GM23248 (cell line): ENCODE measurements around the gene NACC2. TPM values are rescaled to one million over a fixed set of nuclear protein-coding genes. Genes with fewer than 3 reads are reported as not detected.

Experiments
- DNase-seq: peaks from one replicate; pipeline ENCODE4 v3.0.0-alpha.2; 2015
- H2AFZ ChIP-seq: fragments of 200-600 bp; sonication (generic); 2 replicates; pipeline ENCODE4 v1.6.1; 2016; ENCODE audit warnings: antibody characterized with exemption
- H3F3A ChIP-seq: fragments of 200-600 bp; sonication (generic); 2 replicates; pipeline ENCODE4 v1.6.1; 2016; ENCODE audit warnings: mild to moderate bottlenecking, antibody characterized with exemption, mixed run types; ENCODE audit not compliant: insufficient read depth
- H3K27ac ChIP-seq: fragments of 200-600 bp; sonication (generic); 2 replicates; pipeline ENCODE4 v1.5.1; 2016; ENCODE audit warnings: mild to moderate bottlenecking
- H3K27me3 ChIP-seq: fragments of 200-600 bp; sonication (generic); replicated peaks from 2 replicates; pipeline ENCODE4 v1.6.1; 2016; ENCODE audit warnings: mild to moderate bottlenecking; ENCODE audit not compliant: insufficient read depth
- H3K36me3 ChIP-seq: fragments of 200-600 bp; sonication (generic); 2 replicates; pipeline ENCODE4 v1.6.1; 2016; ENCODE audit warnings: low read depth, mild to moderate bottlenecking
- H3K4me1 ChIP-seq: fragments of 200-600 bp; sonication (generic); 2 replicates; pipeline ENCODE4 v1.6.1; 2016; ENCODE audit warnings: mild to moderate bottlenecking; ENCODE audit not compliant: insufficient read depth
- H3K4me2 ChIP-seq: fragments of 200-600 bp; sonication (generic); one replicate; pipeline ENCODE4 v1.6.1; 2016; ENCODE audit warnings: mild to moderate bottlenecking; ENCODE audit not compliant: unreplicated experiment
- H3K4me3 ChIP-seq: fragments of 200-600 bp; sonication (generic); 2 replicates; pipeline ENCODE4 v1.5.1; 2016; ENCODE audit warnings: mild to moderate bottlenecking
- H3K79me2 ChIP-seq: fragments of 200-600 bp; sonication (generic); 2 replicates; pipeline ENCODE4 v1.6.1; 2016; ENCODE audit warnings: mild to moderate bottlenecking; ENCODE audit not compliant: insufficient read depth
- H3K9ac ChIP-seq: fragments of 200-600 bp; sonication (generic); 2 replicates; pipeline ENCODE4 v1.6.1; 2016; ENCODE audit warnings: mild to moderate bottlenecking
- H3K9me2 ChIP-seq: fragments of 200-600 bp; sonication (generic); 2 replicates; pipeline ENCODE4 v1.6.1; 2016; ENCODE audit warnings: mixed run types, mild to moderate bottlenecking, moderate library complexity; ENCODE audit not compliant: insufficient read depth
- H3K9me3 ChIP-seq: fragments of 200-600 bp; sonication (generic); one replicate; pipeline ENCODE4 v1.6.1; 2017; ENCODE audit warnings: low read depth
- H4K20me1 ChIP-seq: fragments of 200-600 bp; sonication (generic); 2 replicates; pipeline ENCODE4 v1.6.0; 2016; ENCODE audit not compliant: insufficient read depth
- EZH2 ChIP-seq: fragments of 200-600 bp; sonication (generic); IDR thresholded peaks from 2 replicates; pipeline ENCODE4 v1.6.1; 2018; ENCODE audit warnings: antibody characterized with exemption, mild to moderate bottlenecking; ENCODE audit not compliant: insufficient read depth, poor library complexity, severe bottlenecking
- EZH2phosphoT487 ChIP-seq: fragments of 200-600 bp; sonication (generic); IDR thresholded peaks from 2 replicates; pipeline ENCODE4 v1.6.1; 2018; ENCODE audit warnings: antibody characterized with exemption, moderate library complexity, mild to moderate bottlenecking, low read depth; ENCODE audit not compliant: insufficient read depth
- WGBS, 2 experiments: methylation state at CpG; one replicate each; pipeline ENCODE4 v1.1.6; 2015 to 2017; ENCODE audit warnings: low lambda C conversion rate in 2 of 2, low coverage in 1 of 2; ENCODE audit errors: missing lambda C conversion rate in 2 of 2; 5-methylcytosine and 5-hydroxymethylcytosine counted together
- in situ Hi-C: fragments of 300-500 bp; cut with MboI; formaldehyde crosslinking; loops from 2 replicates; pipeline ENCODE4 v1.15.0; 2020
- polyA plus RNA-seq: library from polyadenylated mRNA; unstranded; fragments of >200 nt; fragmentation: Nextera tagmentation; extraction: Ambion mirVana; gene quantifications from 2 replicates; pipeline ENCODE4 v1.2.1, GENCODE V29; 2016
- total RNA-seq: library from RNA; depleted of rRNA; stranded (reverse); fragments of >200 nt; shearing (Covaris generic); gene quantifications from 2 replicates; pipeline ENCODE4 v1.2.3, GENCODE V29; 2014

The NACC2 gene
- total and polyA plus RNA-seq, 2 experiments from 2014 or later = 5.3 to 30.7 TPM

- in situ Hi-C loops = loop anchor here (5.0 kb wide), 1 partner anchor 157 kb away; no protein-coding TSS in a partner anchor
- TF ChIP-seq EZH2 (no peak), EZH2phosphoT487 (no peak)
Observed at GRCh38 chr9:135965124-135965756, 129.8 kb downstream of the NACC2 start.

GRCh38 chr9:135963938-135964337 is 131.2 kb downstream of the NACC2 start:
- Histone ChIP-seq H3K27me3 (peaks cover 9% of the 10 kb centered on the region; the same call in 1 of the 2 replicates), H3K9ac (no peak overlapping the region), H3K9me3 (no peaks in the 10 kb centered on the region), H2AFZ (no peak overlapping the region), H3K79me2 (peaks cover 20% of the 10 kb centered on the region), H3K36me3 (no peaks in the 10 kb centered on the region), H3K4me3 (no peak overlapping the region), H3K27ac (no peak overlapping the region), H3K4me1 (peaks cover 13% of the 10 kb centered on the region; the same call in 1 of the 2 replicates), H3F3A (0 out of 2 replicates have a peak, but pooled peaks cover 4% of the 10 kb centered on the region), H3K9me2 (no peaks in the 10 kb centered on the region), H4K20me1 (no peaks in the 10 kb centered on the region), H3K4me2 (no peak overlapping the region)
- in situ Hi-C loops = no loop called here
- WGBS, 2 experiments = 48 to 49% methylated on average over 8 to 10 of the region's 10 CpGs
- TF ChIP-seq EZH2phosphoT487 (no peak), EZH2 (no peak)
- DNase-seq = no peak

More at GRCh38 chr9:135965124-135965756, 129.8 kb downstream of the NACC2 start:
- H3K9me3 ChIP-seq = no peaks in the 10 kb centered on the region
- 37 to 43% methylated on average over 10 to 11 of the region's 11 CpGs for WGBS, 2 experiments
- no peaks in the 10 kb centered on the region for H3F3A ChIP-seq
- no peaks in the 10 kb centered on the region for H3K9me2 ChIP-seq
- H3K27me3 ChIP-seq = peaks cover 9% of the 10 kb centered on the region; the same call in 1 of the 2 replicates
- H3K9ac ChIP-seq = no peak overlapping the region
- H3K27ac ChIP-seq = no peak overlapping the region
- H3K36me3 ChIP-seq = no peaks in the 10 kb centered on the region
- no peaks in the 10 kb centered on the region for H4K20me1 ChIP-seq
- peaks cover 4% of the 10 kb centered on the region; the same call in 1 of the 2 replicates for H3K4me1 ChIP-seq
- no peak overlapping the region for H3K4me3 ChIP-seq
- H2AFZ ChIP-seq = no peak overlapping the region
- no peak for DNase-seq
- no peak overlapping the region for H3K4me2 ChIP-seq
- peaks cover 7% of the 10 kb centered on the region for H3K79me2 ChIP-seq

- peaks cover 13% of the 10 kb centered on the region; the same call in 1 of the 2 replicates for H3K4me1 ChIP-seq
- peaks cover 9% of the 10 kb centered on the region; the same call in 1 of the 2 replicates for H3K27me3 ChIP-seq
- H3F3A ChIP-seq = 0 out of 2 replicates have a peak, but pooled peaks cover 4% of the 10 kb centered on the region
- H3K9me3 ChIP-seq = no peaks in the 10 kb centered on the region
- WGBS, 2 experiments = 46 to 59% methylated on average over 8 of the region's 8 CpGs
- no peak for TF ChIP-seq EZH2phosphoT487
- TF ChIP-seq EZH2 = no peak
- no peak overlapping the region for H3K4me3 ChIP-seq
- no peak overlapping the region for H3K4me2 ChIP-seq
- in situ Hi-C loops = no loop called here
- no peak overlapping the region for H3K9ac ChIP-seq
- no peak for DNase-seq
- H2AFZ ChIP-seq = no peak overlapping the region
- H3K79me2 ChIP-seq = peaks cover 26% of the 10 kb centered on the region
- H3K36me3 ChIP-seq = no peaks in the 10 kb centered on the region
- no peak overlapping the region for H3K27ac ChIP-seq
- no peaks in the 10 kb centered on the region for H3K9me2 ChIP-seq
- no peaks in the 10 kb centered on the region for H4K20me1 ChIP-seq
Observed at GRCh38 chr9:135963338-135963737, 131.8 kb downstream of the NACC2 start.

GRCh38 chr9:135962696-135963307 is 132.3 kb downstream of the NACC2 start:
- Histone ChIP-seq H3F3A (0 out of 2 replicates have a peak, but pooled peaks cover 4% of the 10 kb centered on the region), H2AFZ (peak overlapping the region; percentile 22; the same call in 1 of the 2 replicates), H3K4me1 (peaks cover 13% of the 10 kb centered on the region; the same call in 1 of the 2 replicates), H3K4me3 (no peak overlapping the region), H3K9me2 (no peaks in the 10 kb centered on the region), H3K27ac (no peak overlapping the region), H3K9me3 (no peaks in the 10 kb centered on the region), H3K4me2 (no peak overlapping the region), H3K36me3 (no peaks in the 10 kb centered on the region), H3K27me3 (peaks cover 9% of the 10 kb centered on the region; the same call in 1 of the 2 replicates), H4K20me1 (no peaks in the 10 kb centered on the region), H3K9ac (no peak overlapping the region), H3K79me2 (peaks cover 31% of the 10 kb centered on the region)
- in situ Hi-C loops = no loop called here
- 33 to 37% methylated on average over 11 of the region's 11 CpGs for WGBS, 2 experiments
- TF ChIP-seq EZH2 = no peak
- TF ChIP-seq EZH2phosphoT487 = no peak
- DNase-seq = no peak
